PC-3 (cell line): ENCODE results near the gene THEM4.

Source experiments
- CTCF ChIP-seq: fragments of 300-600 bp; sonication (generic); conservative IDR thresholded peaks from 2 replicates; pipeline ENCODE4 v1.5.1; 2017; ENCODE audit warnings: antibody characterized with exemption, low read depth, mild to moderate bottlenecking, low read length
- EZH2phosphoT487 ChIP-seq: fragments of 300-600 bp; sonication (generic); IDR thresholded peaks from 2 replicates; pipeline ENCODE4 v1.6.1; 2018; ENCODE audit warnings: mild to moderate bottlenecking, antibody characterized with exemption, low read length, borderline replicate concordance

- no peak for TF ChIP-seq CTCF
- no peak for TF ChIP-seq EZH2phosphoT487
Observed at GRCh38 chr1:151825751-151826660, 83.3 kb downstream of the THEM4 start.
